ENCODE results near the gene DICER1. TPM values are rescaled to one million over a fixed set of nuclear protein-coding genes. Genes with fewer than 3 reads are reported as not detected.

DICER1 gene
- total RNA-seq, 1 experiment from 2014 or later, result 57.1 TPM

- Histone ChIP-seq H3K9me3 (ENCODE audit: low read depth, low read length, poor library complexity, severe bottlenecking) (no peaks in the 10 kb centered on the region), H3K27ac (ENCODE audit: low read depth, low read length, poor library complexity, severe bottlenecking) (peak overlapping the region; percentile 76), H3K36me3 (ENCODE audit: insufficient read depth, low read length, poor library complexity, severe bottlenecking) (peaks cover 26% of the 10 kb centered on the region), H3K4me1 (ENCODE audit: insufficient read depth, low read length, poor library complexity, severe bottlenecking) (peaks cover 62% of the 10 kb centered on the region), H3K27me3 (replicated peaks; ENCODE audit: insufficient read depth, low read depth, low read length, poor library complexity) (no peaks in the 10 kb centered on the region), H3K4me3 (ENCODE audit: low read depth, low read length, poor library complexity, severe bottlenecking) (no peak overlapping the region)
- no peak for DNase-seq (ENCODE audit: low spot score)
- no TSS peak for BruUV-seq (replicated peaks)
- TF ChIP-seq EZH2 (IDR thresholded peaks at IDR 0.05; ENCODE audit: borderline replicate concordance, low read depth, low read length, poor library complexity, severe bottlenecking) (no peak), CTCF (conservative IDR thresholded peaks at IDR 0.05; ENCODE audit: low read depth, low read length) (no peak)
- intact Hi-C loops (cut with micrococcal nuclease; ENCODE audit: unreplicated experiment), result loop anchor here (10.0 kb wide), 2 partner anchors 268 to 328 kb away; no protein-coding TSS in a partner anchor
- ChIA-PET POLR2A (ENCODE audit: low non-redundant PET) (no interaction called here), CTCF (no interaction called here)
Measured at GRCh38 chr14:95096476-95096875, 60.9 kb downstream of the DICER1 start.

- Histone ChIP-seq H3K27ac (ENCODE audit: low read depth, low read length, poor library complexity, severe bottlenecking) (peak overlapping the region; percentile 76), H3K4me3 (ENCODE audit: low read depth, low read length, poor library complexity, severe bottlenecking) (no peak overlapping the region), H3K27me3 (replicated peaks; ENCODE audit: insufficient read depth, low read depth, low read length, poor library complexity) (no peaks in the 10 kb centered on the region), H3K9me3 (ENCODE audit: low read depth, low read length, poor library complexity, severe bottlenecking) (no peaks in the 10 kb centered on the region), H3K36me3 (ENCODE audit: insufficient read depth, low read length, poor library complexity, severe bottlenecking) (peaks cover 29% of the 10 kb centered on the region), H3K4me1 (ENCODE audit: insufficient read depth, low read length, poor library complexity, severe bottlenecking) (peaks cover 66% of the 10 kb centered on the region)
- intact Hi-C loops (cut with micrococcal nuclease; ENCODE audit: unreplicated experiment), result loop anchor here (10.0 kb wide), 2 partner anchors 269 to 329 kb away; no protein-coding TSS in a partner anchor
- TF ChIP-seq CTCF (conservative IDR thresholded peaks at IDR 0.05; ENCODE audit: low read depth, low read length) (no peak), EZH2 (IDR thresholded peaks at IDR 0.05; ENCODE audit: borderline replicate concordance, low read depth, low read length, poor library complexity, severe bottlenecking) (no peak)
- CTCF ChIA-PET, result no interaction called here
- POLR2A ChIA-PET (ENCODE audit: low non-redundant PET), result no interaction called here
- no TSS peak for BruUV-seq (replicated peaks)
- DNase-seq (ENCODE audit: low spot score), result peak; percentile 48
Measured at GRCh38 chr14:95095996-95096395, 61.3 kb downstream of the DICER1 start.

GRCh38 chr14:95092723-95093122 lies 64.6 kb downstream of the DICER1 start:
- peaks cover 64% of the 10 kb centered on the region for H3K4me1 ChIP-seq (ENCODE audit: insufficient read depth, low read length, poor library complexity, severe bottlenecking)
- no peak overlapping the region for H3K27ac ChIP-seq (ENCODE audit: low read depth, low read length, poor library complexity, severe bottlenecking)
- POLR2A ChIA-PET (ENCODE audit: low non-redundant PET), result no interaction called here
- no peaks in the 10 kb centered on the region for H3K9me3 ChIP-seq (ENCODE audit: low read depth, low read length, poor library complexity, severe bottlenecking)
- peaks cover 43% of the 10 kb centered on the region for H3K36me3 ChIP-seq (ENCODE audit: insufficient read depth, low read length, poor library complexity, severe bottlenecking)
- TF ChIP-seq EZH2 (IDR thresholded peaks at IDR 0.05; ENCODE audit: borderline replicate concordance, low read depth, low read length, poor library complexity, severe bottlenecking) (no peak), CTCF (conservative IDR thresholded peaks at IDR 0.05; ENCODE audit: low read depth, low read length) (no peak)
- no peaks in the 10 kb centered on the region for H3K27me3 ChIP-seq (replicated peaks; ENCODE audit: insufficient read depth, low read depth, low read length, poor library complexity)
- no TSS peak for BruUV-seq (replicated peaks)
- intact Hi-C loops (cut with micrococcal nuclease; ENCODE audit: unreplicated experiment), result loop anchor here (10.0 kb wide), 2 partner anchors 272 to 332 kb away; no protein-coding TSS in a partner anchor
- DNase-seq (ENCODE audit: low spot score), result no peak
- CTCF ChIA-PET, result no interaction called here
- no peak overlapping the region for H3K4me3 ChIP-seq (ENCODE audit: low read depth, low read length, poor library complexity, severe bottlenecking)
